ENCODE measurements around the gene ZNF630. TPM values are rescaled to one million over a fixed set of nuclear protein-coding genes. Genes with fewer than 3 reads are reported as not detected.
"Not testable (repeated sequence)": the region's sequence is repeated elsewhere in the genome, so short reads cannot be mapped to it uniquely, and the experiment has no call there.

Gene ZNF630
- polyA plus RNA-seq, 1 donor from 2014 or later: 2.3 TPM

GRCh38 chrX:48043056-48043455, 28.4 kb downstream of the ZNF630 start:
- no peak overlapping the region for H2AFZ ChIP-seq (ENCODE audit: low read depth, low read length)
- no peak overlapping the region for H3K4me2 ChIP-seq (ENCODE audit: low read length)
- no peak overlapping the region for H3K4me3 ChIP-seq (ENCODE audit: low read length)
- H3K79me2 ChIP-seq (replicated peaks; ENCODE audit: insufficient read depth, low read length): no peaks in the 10 kb centered on the region
- H3K9me3 ChIP-seq (ENCODE audit: low read length): no peaks in the 10 kb centered on the region
- no peaks in the 10 kb centered on the region for H3K9me2 ChIP-seq (ENCODE audit: insufficient read depth, low read length)
- no peaks in the 10 kb centered on the region for H4K20me1 ChIP-seq (ENCODE audit: insufficient read depth)
- no peak overlapping the region for H3K9ac ChIP-seq (ENCODE audit: low read length)
- no peaks in the 10 kb centered on the region for H3K36me3 ChIP-seq (ENCODE audit: insufficient read depth, low read length)
- TF ChIP-seq POLR2AphosphoS5 (IDR thresholded peaks at IDR 0.05): no peak
- no peak for TF ChIP-seq EZH2 (IDR thresholded peaks at IDR 0.05; ENCODE audit: borderline replicate concordance, insufficient read depth, low read length, poor library complexity, severe bottlenecking)
- TF ChIP-seq REST (IDR thresholded peaks at IDR 0.05; ENCODE audit: borderline replicate concordance): no peak
- TF ChIP-seq SMC3 (conservative IDR thresholded peaks at IDR 0.05; ENCODE audit: poor library complexity): no peak
- TF ChIP-seq EP300 (conservative IDR thresholded peaks at IDR 0.05; ENCODE audit: poor library complexity, severe bottlenecking): no peak
- TF ChIP-seq TAF1 (IDR thresholded peaks at IDR 0.05; ENCODE audit: low read depth): no peak
- no peak for TF ChIP-seq CTCF (IDR thresholded peaks at IDR 0.05; ENCODE audit: poor library complexity, severe bottlenecking)
- TF ChIP-seq RAD21 (conservative IDR thresholded peaks at IDR 0.05): no peak
- no peak for TF ChIP-seq MXI1 (conservative IDR thresholded peaks at IDR 0.05; ENCODE audit: poor library complexity, severe bottlenecking)
- no peaks in the 10 kb centered on the region for H3F3A ChIP-seq (ENCODE audit: insufficient read depth, low read length, poor library complexity, severe bottlenecking)
- no peaks in the 10 kb centered on the region for H3K27me3 ChIP-seq (ENCODE audit: insufficient read depth, low read depth, low read length)
- no peak overlapping the region for H3K27ac ChIP-seq (ENCODE audit: low read length)

GRCh38 chrX:48035891-48036290, 35.5 kb downstream of the ZNF630 start:
- Histone ChIP-seq H3K79me2 (replicated peaks; ENCODE audit: insufficient read depth, low read length) (no peaks in the 10 kb centered on the region), H3K4me2 (ENCODE audit: low read length) (no peak overlapping the region), H2AFZ (ENCODE audit: low read depth, low read length) (no peak overlapping the region), H3K9ac (ENCODE audit: low read length) (no peak overlapping the region), H3K27ac (ENCODE audit: low read length) (no peak overlapping the region), H3K4me3 (ENCODE audit: low read length) (no peak overlapping the region), H3K9me3 (ENCODE audit: low read length) (no peaks in the 10 kb centered on the region), H3F3A (ENCODE audit: insufficient read depth, low read length, poor library complexity, severe bottlenecking) (no peaks in the 10 kb centered on the region), H3K27me3 (ENCODE audit: insufficient read depth, low read depth, low read length) (no peaks in the 10 kb centered on the region), H3K9me2 (ENCODE audit: insufficient read depth, low read length) (no peaks in the 10 kb centered on the region), H3K36me3 (ENCODE audit: insufficient read depth, low read length) (no peaks in the 10 kb centered on the region), H4K20me1 (ENCODE audit: insufficient read depth) (no peaks in the 10 kb centered on the region)
- TF ChIP-seq SMC3 (conservative IDR thresholded peaks at IDR 0.05; ENCODE audit: poor library complexity) (no peak), EP300 (conservative IDR thresholded peaks at IDR 0.05; ENCODE audit: poor library complexity, severe bottlenecking) (no peak), REST (IDR thresholded peaks at IDR 0.05; ENCODE audit: borderline replicate concordance) (no peak), CTCF (IDR thresholded peaks at IDR 0.05; ENCODE audit: poor library complexity, severe bottlenecking) (no peak), POLR2AphosphoS5 (IDR thresholded peaks at IDR 0.05) (no peak), EZH2 (IDR thresholded peaks at IDR 0.05; ENCODE audit: borderline replicate concordance, insufficient read depth, low read length, poor library complexity, severe bottlenecking) (no peak), TAF1 (IDR thresholded peaks at IDR 0.05; ENCODE audit: low read depth) (no peak), RAD21 (conservative IDR thresholded peaks at IDR 0.05) (no peak), MXI1 (conservative IDR thresholded peaks at IDR 0.05; ENCODE audit: poor library complexity, severe bottlenecking) (no peak)

GRCh38 chrX:48030641-48031173, 40.7 kb downstream of the ZNF630 start:
- not testable (repeated sequence) for H3K36me3 ChIP-seq (ENCODE audit: insufficient read depth, low read length); H3K9me2 ChIP-seq (ENCODE audit: insufficient read depth, low read length); H3K27me3 ChIP-seq (ENCODE audit: insufficient read depth, low read depth, low read length); H3K9ac ChIP-seq (ENCODE audit: low read length); H3K4me3 ChIP-seq (ENCODE audit: low read length); H3K9me3 ChIP-seq (ENCODE audit: low read length); H2AFZ ChIP-seq (ENCODE audit: low read depth, low read length); H3F3A ChIP-seq (ENCODE audit: insufficient read depth, low read length, poor library complexity, severe bottlenecking); H4K20me1 ChIP-seq (ENCODE audit: insufficient read depth); H3K79me2 ChIP-seq (replicated peaks; ENCODE audit: insufficient read depth, low read length); H3K27ac ChIP-seq (ENCODE audit: low read length); H3K4me2 ChIP-seq (ENCODE audit: low read length)
